ENCODE data around the gene NUCKS1.

DNA sequence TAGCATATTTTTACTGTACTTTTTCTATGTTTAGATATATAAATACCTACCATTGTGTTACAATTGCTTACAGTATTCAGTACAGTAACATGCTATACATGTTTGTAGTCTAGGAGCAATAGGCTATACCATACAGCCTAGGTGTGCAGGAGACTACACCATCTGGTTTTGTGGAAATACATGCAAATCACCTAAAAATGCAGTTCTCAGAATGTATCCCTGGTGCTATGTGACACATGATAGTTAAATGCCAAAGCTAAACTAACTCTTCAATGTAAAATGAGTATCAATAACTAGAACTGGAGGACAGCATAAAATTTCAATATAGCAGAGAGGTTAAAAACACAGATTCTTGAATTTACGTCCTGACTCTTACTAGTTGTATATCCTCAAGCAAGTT lies 14.8 kb downstream of the NUCKS1 start:
- TF ChIP-seq, protein P1, sequence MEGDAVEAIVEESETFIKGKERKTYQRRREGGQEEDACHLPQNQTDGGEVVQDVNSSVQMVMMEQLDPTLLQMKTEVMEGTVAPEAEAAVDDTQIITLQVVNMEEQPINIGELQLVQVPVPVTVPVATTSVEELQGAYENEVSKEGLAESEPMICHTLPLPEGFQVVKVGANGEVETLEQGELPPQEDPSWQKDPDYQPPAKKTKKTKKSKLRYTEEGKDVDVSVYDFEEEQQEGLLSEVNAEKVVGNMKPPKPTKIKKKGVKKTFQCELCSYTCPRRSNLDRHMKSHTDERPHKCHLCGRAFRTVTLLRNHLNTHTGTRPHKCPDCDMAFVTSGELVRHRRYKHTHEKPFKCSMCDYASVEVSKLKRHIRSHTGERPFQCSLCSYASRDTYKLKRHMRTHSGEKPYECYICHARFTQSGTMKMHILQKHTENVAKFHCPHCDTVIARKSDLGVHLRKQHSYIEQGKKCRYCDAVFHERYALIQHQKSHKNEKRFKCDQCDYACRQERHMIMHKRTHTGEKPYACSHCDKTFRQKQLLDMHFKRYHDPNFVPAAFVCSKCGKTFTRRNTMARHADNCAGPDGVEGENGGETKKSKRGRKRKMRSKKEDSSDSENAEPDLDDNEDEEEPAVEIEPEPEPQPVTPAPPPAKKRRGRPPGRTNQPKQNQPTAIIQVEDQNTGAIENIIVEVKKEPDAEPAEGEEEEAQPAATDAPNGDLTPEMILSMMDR (conservative IDR thresholded peaks at IDR 0.05; ENCODE audit: low read length): no peak
- TF ChIP-seq EZH2phosphoT487 (IDR thresholded peaks at IDR 0.05; ENCODE audit: borderline replicate concordance): no peak
